Right forelimb (tissue), 1 donor: Measurements from ENCODE around the gene SYTL4.
A peak's percentile ranks its signal among the peaks of the same experiment; 100 is the strongest.
"Not testable (repeated sequence)": the region's sequence is repeated elsewhere in the genome, so short reads cannot be mapped to it uniquely, and the experiment has no call there.

Experiments
- DNase-seq: peaks from one replicate; pipeline ENCODE4 v3.0.0-alpha.2; 2018

Gene SYTL4

GRCh38 chrX:100731441-100732281 is at the start of gene SYTL4:
SYTL4 (minus strand) TSS chrX:100732121; CDS start chrX:100702037, 30,084 bp downstream.
- no peak for DNase-seq

GRCh38 chrX:100769439-100769838 is 37.5 kb upstream of the SYTL4 start:
- not testable (repeated sequence) for DNase-seq

DNA sequence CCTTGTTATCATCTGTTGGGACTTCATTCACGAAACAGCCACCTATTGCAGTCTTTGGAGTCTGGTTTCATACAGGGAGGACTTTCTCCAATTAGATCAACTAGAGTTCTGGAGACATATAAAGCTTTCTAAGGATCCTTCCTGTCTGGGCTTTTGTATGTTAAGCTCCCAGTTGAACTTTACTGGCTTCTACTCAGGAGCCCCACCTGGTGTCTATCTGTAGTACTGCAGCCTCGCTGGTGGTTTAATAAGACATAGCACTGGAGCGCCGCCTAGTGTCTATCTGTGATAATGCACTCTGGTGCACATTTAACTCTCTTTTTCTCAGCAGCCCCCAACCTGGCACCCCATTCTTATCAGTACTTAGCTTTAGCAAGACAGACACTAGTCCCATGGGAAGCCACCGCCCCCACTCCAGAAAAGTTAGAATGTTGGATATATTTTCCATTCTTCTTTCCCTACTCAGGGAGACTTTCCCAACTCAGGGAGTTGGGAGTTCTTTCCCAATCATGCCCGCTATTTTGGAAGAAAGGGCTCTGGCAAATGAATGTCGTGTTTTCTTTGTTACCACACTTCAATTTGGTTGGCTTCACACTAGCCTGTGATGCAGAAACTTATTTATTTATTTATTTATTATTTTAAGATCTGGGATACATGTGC is 36.9 kb upstream of the SYTL4 start:
- DNase-seq = peak; percentile 66

GRCh38 chrX:100750883-100751282 is 19.0 kb upstream of the SYTL4 start:
- DNase-seq = no peak

DNA sequence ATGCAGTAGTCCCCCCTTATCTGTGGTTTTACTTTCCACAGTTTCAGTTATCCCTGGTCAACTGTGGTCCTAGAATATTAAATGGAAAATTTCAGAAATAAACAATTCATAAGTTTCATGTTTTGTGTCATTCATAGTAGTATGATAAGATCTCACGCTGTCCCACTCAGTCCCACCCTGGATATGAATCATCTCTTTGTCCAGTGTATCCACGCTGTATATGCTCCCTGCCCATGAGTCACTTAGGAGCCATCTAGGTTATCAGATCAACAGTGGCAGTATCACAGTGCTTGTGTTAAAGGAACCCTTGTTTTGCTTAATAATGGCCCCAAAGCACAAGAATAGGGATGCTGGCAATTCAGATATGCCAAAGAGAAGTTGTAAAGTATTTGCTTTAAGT is 16.2 kb upstream of the SYTL4 start:
- DNase-seq = no peak

DNA sequence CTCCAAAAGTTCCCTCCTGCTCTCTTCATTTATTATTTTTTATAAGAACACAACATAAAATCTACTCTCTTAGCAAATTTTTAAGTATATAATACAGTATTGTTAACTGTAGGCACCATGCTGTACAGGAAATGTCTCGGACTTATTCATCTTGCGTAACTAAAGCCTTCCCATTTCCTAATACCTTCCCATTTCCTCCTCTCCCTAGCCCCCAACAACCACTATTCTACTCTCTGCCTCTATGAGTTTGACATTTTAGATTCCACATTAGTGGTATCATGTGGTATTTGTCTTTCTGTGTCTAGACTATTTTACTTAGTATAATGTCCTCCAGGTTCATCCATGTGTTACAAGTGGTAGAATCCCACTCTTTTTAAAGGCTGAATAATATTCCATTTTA is 15.8 kb upstream of the SYTL4 start:
- DNase-seq = no peak

DNA sequence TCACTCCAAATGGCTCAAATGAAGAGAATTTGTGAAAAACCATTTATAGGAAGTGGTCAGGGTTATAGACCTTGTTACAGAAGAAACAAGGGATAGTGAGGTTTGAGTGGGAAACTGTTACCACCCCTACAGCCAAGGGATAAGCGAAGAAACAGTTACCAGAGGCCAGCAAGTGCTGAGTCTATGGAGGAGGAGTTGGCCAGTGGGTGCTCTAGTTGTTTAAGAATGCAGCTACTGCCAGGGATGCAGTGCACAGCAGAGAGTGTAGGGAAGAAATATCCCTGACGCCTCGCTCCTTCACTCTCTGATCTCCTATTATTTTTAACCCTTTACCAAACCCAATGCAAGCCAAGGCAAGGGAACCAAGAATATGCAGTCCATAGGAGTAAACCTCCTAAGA is 15.2 kb upstream of the SYTL4 start:
- DNase-seq = no peak

DNA sequence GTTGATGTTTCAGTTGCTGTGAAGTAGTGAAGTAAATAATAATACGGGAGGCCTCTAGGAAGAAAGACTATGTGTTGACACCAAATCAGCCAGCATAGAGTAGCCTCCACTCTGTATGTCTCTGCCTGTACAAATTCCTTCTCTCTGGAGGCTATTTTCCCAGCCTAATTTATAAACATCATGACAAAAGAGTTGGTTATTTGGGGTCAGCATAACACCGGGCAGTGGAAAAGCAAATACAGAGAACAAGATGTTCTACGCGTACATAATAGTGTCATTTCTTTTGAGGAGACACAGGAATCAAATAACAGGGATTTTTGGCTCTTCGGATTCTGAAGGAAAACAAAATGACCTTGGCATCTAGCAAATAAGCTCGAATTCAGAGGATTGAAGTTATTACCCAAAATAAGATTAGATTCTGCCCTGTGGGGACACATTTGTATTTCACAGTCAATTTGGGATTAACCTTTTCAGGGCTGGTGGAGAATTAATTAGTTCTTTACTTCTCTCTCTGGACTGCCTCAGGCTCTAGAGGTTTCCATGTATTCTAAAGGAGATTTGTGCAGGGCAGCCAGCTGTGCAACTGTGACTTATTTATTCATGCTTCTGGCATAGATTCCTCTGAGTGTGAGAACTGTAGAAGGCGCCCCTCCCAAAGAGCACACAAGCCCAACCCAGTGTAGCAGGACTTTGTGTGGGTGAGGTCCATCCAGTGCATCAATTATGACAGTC is 14.1 kb upstream of the SYTL4 start:
- no peak for DNase-seq

DNA sequence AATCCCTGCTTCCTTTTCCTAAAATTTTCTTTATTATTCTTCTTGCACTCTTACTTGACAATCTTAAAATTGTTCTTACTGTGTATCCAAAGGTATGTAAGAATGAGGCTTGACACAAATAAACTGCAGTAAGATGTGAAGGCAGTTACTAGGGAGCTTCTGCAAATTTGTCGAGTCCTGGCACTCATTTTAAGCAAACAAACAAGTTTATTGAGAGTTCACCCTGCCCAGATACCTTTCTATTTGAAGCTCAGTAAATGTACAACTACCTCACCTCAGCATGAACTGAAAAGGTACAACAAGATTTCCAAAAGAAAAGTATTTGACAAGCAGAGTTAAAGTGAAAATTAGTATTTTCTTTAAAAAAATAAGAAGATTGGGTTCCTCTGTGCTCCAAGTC is 13.3 kb upstream of the SYTL4 start:
- no peak for DNase-seq

DNA sequence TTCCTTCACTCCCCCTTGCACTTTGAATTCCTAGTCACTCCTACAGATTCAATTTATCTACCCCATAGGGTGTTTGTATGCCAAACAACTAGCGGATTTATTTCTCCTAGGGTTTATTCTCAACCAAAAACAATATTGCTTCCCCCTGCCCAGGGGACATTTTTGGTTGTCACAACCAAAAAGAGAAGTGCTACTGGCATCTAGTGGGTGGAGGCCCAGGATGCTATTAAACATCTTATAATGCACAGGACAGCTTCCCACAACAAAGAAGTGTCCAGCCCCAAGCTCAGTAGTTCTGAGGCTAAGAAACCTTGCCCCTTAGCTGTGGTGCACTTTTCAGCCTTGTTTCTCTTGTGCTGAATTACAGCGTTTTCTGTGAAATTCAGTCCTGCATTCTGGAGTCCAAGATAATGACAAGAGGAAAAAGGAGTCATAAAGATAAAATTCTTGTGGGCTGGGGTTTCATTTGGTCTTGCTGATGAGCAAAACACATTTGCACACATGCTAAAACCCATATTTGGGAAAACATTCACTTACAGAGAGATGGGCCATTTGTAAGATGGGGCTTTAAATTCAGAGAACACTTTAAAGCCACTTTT is 11.2 kb upstream of the SYTL4 start:
- no peak for DNase-seq

DNA sequence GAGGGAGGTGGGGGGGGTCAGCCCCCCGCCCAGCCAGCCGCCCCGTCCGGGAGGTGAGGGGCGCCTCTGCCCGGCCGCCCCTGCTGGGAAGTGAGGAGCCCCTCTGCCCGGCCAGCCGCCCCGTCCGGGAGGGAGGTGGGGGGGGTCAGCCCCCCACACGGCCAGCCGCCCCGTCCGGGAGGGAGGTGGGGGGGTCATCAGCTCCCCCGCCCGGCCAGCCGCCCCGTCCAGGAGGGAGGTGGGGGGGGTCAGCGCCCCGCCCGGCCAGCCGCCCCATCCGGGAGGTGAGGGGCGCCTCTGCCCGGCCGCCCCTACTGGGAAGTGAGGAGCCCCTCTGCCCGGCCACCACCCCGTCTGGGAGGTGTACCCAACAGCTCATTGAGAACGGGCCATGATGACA is 7.9 kb downstream of the SYTL4 start:
- not testable (repeated sequence) for DNase-seq

- DNase-seq = no peak
Observed at GRCh38 chrX:100721328-100721727, 10.6 kb downstream of the SYTL4 start.

DNA sequence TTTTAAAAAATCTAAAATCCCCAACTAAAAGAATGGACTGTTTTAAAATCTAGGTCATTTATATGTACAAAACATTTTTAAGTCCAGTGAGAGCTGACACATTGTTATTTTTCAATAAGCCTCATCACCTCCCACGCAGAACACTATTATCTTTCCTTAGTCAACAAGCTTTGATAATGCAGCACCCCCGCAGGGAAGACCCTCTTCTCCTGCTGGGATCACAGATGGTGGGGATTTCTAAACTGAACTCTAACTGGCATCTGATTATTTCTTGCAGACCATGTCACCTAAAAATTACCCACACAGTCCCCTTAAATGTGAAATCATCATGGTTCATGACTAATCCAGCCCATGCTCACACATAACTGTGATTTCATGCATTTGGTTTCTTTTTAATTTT is 11.6 kb downstream of the SYTL4 start:
- no peak for DNase-seq

GRCh38 chrX:100719139-100719538 is 12.8 kb downstream of the SYTL4 start:
- no peak for DNase-seq

- DNase-seq = no peak
Observed at GRCh38 chrX:100717363-100717762, 14.6 kb downstream of the SYTL4 start.

DNA sequence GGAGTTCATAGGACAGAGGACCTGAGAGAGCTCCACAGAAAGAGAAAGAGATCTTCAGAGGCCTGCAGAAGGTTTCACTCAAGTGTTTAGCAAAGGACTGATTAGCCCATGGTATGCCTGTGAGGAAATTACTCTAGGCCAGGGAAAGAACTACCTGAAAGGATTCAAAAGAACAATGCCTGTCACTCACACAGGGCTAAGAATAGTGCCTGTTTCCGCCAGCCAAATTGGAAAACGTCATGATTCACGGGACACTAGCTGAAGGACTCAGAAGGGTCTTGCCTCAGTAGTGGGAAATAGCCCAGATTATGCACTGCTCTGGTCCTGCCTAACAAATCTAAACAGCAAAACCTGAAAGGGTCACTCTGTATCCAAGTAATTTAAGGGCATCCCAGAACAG is 21.1 kb downstream of the SYTL4 start:
- DNase-seq = no peak

DNA sequence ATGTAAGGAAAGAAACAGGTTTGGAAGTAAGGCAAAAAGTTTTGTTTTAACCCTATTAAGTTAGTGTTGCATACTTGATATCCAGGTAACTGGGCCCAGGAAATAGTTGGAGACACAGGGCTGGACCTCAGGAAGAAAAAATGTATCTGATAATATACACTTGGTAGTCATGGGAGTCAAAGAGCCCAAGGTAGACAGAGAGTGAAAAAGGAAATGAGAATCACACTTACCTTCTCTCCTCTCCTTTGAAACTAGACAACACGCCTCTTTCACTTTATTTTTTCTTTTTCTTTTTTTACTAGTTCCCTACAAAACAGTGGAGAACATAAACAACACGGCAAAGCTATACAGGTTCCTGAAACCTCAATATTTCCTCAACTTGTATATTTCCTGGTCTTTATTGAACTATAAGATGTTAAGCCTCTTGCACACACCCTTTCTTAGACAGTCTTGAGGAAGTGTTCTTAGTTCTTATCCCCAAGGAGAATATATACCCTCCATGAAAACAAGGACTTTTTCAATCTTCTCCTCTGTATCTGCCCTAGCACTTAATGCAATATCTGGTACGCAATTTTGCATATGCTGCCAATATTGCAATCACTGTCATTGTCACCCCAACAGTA is 27.2 kb downstream of the SYTL4 start:
- no peak for DNase-seq

- no peak for DNase-seq
Observed at GRCh38 chrX:100700809-100701208, 31.1 kb downstream of the SYTL4 start.

GRCh38 chrX:100698551-100698950 is 33.4 kb downstream of the SYTL4 start:
- DNase-seq = no peak

GRCh38 chrX:100696699-100697351 is 35.1 kb downstream of the SYTL4 start:
- no peak for DNase-seq

DNA sequence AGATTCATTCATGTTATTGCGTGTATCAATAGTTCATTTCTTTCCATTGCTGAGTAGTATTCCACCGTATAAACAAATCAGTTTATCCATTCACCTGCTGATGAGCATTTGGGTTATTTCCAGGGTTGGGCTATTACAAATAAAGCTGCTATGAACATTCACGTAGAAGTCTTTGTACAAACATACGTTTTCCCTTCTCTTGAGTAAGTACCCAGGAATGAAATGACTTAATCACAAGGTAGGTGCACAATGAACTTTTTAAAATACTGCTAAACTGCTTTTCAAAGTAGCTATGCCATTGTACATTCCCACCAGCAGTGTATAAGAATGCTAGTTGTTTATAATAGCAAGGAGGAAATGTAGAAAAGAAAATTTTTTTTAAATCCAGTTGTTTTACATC is 35.9 kb downstream of the SYTL4 start:
- no peak for DNase-seq

DNA sequence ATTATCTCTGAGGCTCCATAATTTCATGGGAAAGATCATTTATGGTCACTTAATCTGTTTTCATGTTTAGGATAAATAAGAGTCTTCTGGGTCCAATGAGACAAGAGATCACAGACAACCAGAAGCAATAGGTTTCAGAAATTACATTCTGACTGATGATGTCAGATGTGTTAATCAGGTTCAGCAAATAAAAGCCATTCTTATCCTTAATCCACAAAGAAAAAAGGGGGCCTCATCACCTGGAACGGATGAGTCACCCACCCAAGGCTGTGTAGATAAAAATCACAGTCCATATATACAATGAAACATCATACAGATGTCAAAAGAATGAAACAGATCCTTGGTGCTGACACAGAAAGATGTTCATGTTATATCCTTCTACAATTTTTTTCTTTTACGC is 36.6 kb downstream of the SYTL4 start:
- no peak for DNase-seq
